KOPT-K1 (cell line): ENCODE measurements around the gene CPSF7.
"Not testable (repeated sequence)": the region's sequence is repeated elsewhere in the genome, so short reads cannot be mapped to it uniquely, and the experiment has no call there.

Experiments
- H3K27ac ChIP-seq: fragments of 200-600 bp; sonication (generic); 2 replicates; pipeline ENCODE4 v1.5.1; 2016; ENCODE audit warnings: antibody characterized with exemption, mild to moderate bottlenecking, low read depth, low read length; ENCODE audit not compliant: poor library complexity, severe bottlenecking
- H3K36me3 ChIP-seq: fragments of 200-600 bp; sonication (generic); 2 replicates; pipeline ENCODE4 v1.5.1; 2017; ENCODE audit warnings: antibody characterized with exemption, mild to moderate bottlenecking, low read length, moderate library complexity; ENCODE audit not compliant: insufficient read depth
- H3K9me3 ChIP-seq: fragments of 200-600 bp; sonication (generic); 2 replicates; pipeline ENCODE4 v1.5.1; 2017; ENCODE audit warnings: antibody characterized with exemption, low read length, mild to moderate bottlenecking; ENCODE audit not compliant: insufficient read depth, poor library complexity, severe bottlenecking

CPSF7 gene

DNA sequence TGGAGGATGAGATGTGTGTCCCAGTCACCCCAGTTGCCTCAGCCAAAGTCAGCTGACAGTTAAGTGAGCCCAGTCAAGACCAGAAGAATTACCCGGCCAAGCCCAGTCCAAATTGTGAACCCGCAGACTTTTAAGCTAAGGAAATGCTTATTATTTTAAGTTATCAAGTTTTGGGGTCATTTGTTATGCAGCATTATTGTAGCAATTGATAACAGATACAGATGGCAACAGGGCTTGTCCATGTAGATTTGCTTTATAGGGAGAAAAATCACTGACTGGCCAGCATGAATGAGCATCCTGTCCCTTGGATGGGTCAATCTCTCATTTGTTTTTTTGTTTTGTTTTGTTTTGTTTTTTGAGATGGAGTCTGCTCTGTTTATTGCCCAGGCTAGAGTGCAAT, 23.1 kb upstream of the CPSF7 start:
- H3K36me3 ChIP-seq, result peaks cover 57% of the 10 kb centered on the region
- H3K9me3 ChIP-seq, result no peaks in the 10 kb centered on the region
- H3K27ac ChIP-seq, result no peak overlapping the region

DNA sequence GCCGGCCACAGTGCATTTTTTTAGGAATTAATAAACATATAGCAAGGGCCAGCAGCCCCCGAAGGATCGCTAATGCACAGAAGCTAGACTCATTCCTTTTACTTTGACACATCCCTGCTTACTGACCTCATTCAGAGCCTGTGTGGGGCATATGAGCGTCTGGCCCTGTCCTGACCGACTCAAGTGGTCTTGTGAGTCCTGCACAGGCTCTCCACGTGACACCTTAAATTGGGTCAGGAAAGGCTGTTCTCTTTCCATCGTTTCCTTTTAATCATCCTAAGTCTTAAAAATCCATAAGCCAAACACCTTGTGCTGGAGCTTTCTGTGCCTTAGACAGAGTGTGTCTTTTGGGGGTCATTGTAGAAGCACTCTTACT, 18.8 kb upstream of the CPSF7 start:
- Histone ChIP-seq H3K36me3 (peaks cover 93% of the 10 kb centered on the region), H3K9me3 (no peaks in the 10 kb centered on the region), H3K27ac (no peak overlapping the region)

DNA sequence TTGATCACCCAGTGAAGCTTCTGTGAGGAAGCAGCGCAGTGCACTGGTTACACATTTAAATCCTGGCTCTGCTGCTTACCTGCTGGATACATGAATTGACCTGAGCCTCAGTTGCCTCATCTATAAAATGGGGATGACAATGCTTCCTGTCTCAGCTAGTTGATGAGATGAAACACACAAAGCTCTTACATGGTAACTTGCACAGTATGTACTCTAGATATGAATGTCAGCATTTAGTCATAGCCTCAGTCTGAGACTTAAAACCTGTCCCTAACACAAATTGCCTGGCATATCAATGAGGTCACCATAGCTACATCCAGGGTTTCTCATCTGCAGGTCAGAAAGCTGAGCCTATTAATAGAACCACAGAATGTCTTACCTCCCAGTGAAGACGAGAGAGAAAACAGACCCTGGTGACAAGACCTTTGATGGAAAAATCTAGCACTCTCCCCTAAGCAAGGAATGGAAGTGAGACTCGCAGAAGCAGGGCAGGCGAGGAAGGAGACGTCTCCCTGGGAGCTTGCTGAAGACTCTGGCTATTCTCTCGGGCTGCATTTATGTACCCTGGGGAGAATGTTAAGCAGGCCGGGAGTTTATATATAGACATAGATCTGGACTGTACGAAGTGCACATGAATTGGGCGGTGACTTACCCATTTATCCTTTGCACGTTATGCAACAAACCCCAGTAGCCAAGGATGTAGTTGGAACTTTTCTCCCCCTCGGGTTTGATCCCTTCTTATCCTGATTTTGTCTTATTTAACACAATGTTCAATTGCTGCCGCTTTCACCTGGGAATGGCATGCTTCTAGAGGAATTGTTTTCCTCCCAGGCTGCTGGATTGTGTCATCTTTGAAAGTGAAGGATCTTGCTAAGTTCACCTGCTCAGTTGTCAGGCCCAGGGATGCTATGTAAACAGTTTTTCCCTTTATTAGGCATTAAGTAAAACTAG, 18.1 kb upstream of the CPSF7 start:
- no peak overlapping the region for H3K27ac ChIP-seq
- no peaks in the 10 kb centered on the region for H3K9me3 ChIP-seq
- peaks cover 94% of the 10 kb centered on the region for H3K36me3 ChIP-seq

DNA sequence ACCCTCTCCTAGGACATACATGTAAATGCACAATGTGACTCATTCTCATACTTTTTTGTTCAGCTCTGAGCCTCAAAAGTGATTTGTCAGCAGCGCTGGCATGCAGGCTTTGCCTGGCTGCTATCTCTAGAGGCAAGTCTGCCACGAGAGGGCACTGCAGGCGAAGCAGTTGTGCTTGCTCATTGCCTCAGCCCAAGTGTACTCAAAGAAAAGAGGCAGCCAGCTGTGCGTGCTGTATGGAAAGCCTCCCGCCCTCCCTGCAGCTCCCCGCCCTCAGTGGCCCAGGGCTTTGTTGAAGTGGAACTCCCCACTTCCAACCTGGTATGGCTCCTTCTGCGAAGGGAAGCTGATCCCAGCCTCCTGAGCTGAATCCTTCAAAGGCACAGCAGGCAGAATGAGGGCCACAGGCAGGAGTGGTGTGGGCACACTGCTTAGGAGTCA, 16.5 kb upstream of the CPSF7 start:
- H3K27ac ChIP-seq, result no peak overlapping the region

DNA sequence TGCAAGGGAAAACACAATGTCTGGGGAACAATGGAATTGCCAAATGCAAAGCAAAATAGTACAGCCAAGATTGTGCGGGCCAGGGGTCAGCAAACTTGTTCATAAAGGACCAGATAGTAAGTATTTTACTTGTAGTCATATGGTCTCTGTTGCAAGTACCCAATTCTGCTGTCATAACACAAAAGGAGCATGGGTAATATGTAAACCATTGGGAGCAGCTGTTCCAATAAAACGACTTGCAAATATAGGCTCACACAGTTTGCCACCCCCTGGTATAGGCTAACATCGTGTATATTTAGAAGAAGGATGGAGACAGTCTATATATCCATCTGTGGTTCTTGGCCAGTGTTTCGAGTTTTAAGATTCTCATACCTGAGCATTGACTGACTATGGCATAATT, 15.7 kb upstream of the CPSF7 start:
- Histone ChIP-seq H3K9me3 (no peaks in the 10 kb centered on the region), H3K27ac (no peak overlapping the region), H3K36me3 (peaks cover 100% of the 10 kb centered on the region)

More for the DNA sequence above, 16.5 kb upstream of the CPSF7 start:
- Histone ChIP-seq H3K36me3 (peaks cover 100% of the 10 kb centered on the region), H3K9me3 (no peaks in the 10 kb centered on the region)

DNA sequence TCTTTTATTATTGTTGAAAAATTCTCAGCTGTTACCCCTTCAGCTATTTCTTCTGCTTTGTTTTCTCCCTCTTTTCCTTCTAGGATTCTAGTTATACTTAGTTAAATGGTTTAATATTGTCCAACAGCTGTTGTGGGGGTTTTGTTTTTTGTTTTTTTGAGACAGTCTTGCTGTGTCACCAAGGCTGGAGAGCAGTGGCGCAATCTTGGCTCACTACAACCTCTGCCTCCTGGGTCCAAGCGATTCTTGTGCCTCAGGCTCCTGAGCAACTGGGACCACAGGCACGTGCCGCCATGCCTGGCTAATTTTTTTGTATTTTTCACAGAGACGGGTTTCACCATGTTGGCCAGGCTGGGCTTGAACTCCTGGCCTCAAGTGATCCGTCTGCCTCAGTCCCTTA, 12.8 kb upstream of the CPSF7 start:
- Histone ChIP-seq H3K9me3 (no peaks in the 10 kb centered on the region), H3K27ac (no peak overlapping the region), H3K36me3 (peaks cover 98% of the 10 kb centered on the region)

DNA sequence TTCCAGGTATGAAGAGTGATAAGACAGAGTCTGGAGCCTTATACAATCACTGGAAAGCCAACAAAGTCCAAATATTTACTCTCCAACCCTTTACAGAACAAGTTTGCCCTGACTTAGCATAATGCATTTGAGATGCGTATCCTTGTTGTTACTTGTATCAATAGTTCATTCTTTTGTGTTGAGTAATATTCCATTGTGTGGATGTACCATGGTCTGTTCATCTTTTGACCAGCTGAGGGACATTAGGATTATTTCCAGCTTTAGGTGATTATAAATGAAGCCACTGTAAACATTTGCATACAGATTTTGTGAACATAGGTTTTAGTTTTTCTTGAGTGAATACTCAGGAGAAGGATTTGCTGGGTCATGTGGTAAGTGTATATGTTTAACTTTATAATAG, 9.8 kb upstream of the CPSF7 start:
- Histone ChIP-seq H3K27ac (no peak overlapping the region), H3K36me3 (peaks cover 84% of the 10 kb centered on the region), H3K9me3 (no peaks in the 10 kb centered on the region)

DNA sequence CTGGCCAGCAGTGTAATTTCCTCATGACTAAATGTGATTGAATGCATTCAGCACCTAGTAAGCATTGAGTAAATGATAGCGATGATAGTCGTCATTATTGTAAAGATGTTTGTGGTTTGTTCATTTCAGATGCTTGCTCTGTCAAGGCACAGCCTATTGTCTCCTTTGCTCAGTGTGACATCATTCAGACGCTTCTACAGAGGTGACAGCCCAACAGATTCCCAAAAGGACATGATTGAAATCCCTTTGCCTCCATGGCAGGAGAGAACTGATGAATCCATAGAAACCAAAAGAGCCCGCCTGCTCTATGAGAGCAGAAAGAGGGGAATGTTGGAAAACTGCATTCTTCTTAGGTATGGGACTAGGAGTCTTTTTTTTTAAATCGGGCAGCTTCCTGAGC, 7.7 kb upstream of the CPSF7 start:
- H3K36me3 ChIP-seq, result peaks cover 77% of the 10 kb centered on the region
- no peak overlapping the region for H3K27ac ChIP-seq

DNA sequence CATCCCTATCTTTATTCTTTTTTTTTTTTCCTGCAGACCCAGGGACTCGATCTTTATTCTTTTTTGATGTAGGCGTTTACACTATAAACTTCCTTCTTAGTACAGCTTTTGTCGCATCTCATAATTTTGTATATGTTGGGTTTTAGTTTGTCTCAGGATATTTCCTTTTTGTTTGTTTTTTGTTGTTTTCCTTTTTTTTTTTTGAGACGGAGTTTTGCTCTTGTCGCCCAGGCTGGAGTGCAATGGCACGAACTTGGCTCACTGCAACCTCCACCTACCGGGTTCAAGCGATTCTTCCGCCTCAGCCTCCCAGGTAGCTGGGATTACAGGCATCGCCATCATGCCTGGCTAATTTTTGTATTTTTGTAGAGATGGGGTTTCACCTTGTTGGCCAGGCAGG, 1.1 kb upstream of the CPSF7 start:
- peaks cover 52% of the 10 kb centered on the region for H3K36me3 ChIP-seq

More for the DNA sequence above, 7.7 kb upstream of the CPSF7 start:
- no peaks in the 10 kb centered on the region for H3K9me3 ChIP-seq

DNA sequence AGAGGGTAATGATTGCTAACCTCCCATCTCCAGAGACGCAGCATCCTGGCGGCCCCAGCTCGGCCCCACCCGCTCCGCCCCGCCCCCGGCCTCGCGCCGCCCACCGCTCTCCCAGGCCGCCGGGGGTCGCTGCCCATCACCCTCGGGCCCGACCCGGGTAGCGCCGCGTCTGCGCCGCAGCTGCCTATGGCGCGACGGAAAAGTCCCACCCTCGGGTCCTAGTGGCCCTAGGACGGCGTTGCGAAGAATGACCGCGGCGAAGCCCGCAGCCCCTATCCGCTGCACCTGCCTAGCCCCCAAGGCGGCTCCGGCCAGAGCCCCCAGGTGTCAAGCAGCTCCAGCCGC, 457 bp downstream of the CPSF7 start:
- Histone ChIP-seq H3K9me3 (no peaks in the 10 kb centered on the region), H3K36me3 (peaks cover 67% of the 10 kb centered on the region), H3K27ac (peak overlapping the region; percentile 92)

More for the DNA sequence above, 1.1 kb upstream of the CPSF7 start:
- peak overlapping the region; percentile 92 for H3K27ac ChIP-seq
- H3K9me3 ChIP-seq, result not testable (repeated sequence)

DNA sequence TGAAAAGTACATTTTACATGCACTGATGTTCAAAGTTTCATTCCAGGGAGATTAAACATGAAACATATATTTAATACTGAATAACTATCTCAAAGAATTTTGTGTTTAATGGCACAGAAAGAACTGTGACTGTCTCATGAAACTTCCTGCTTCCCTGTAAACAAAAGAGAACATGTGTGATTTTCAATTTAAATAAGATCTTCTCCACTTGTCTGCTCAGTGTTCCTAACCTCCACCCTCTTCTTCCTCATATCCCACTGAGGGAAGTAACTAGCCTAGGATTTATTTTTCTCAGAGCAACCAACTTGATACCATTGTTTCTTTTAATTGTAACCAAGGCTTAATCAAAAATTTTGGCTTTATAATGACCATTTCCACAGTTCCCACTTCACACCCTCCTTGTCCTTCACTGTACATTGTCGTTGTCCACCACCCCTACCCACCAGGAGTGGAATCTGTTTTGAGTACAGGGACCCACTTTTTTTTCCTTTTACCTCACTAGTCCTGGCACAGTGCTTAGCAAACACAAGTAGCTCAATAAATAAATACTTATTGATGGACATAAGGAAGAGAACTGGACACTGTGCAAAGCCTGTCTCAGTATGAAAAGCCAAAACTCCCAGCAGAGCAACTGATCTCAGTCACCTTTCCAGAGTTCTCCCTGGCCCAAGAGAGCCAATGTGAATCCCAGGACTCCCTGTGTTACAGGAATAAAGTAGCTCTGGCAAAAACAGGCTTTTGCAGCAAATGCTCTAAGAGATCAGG, 4.2 kb downstream of the CPSF7 start:
- Histone ChIP-seq H3K27ac (no peak overlapping the region), H3K36me3 (peaks cover 85% of the 10 kb centered on the region), H3K9me3 (no peaks in the 10 kb centered on the region)

DNA sequence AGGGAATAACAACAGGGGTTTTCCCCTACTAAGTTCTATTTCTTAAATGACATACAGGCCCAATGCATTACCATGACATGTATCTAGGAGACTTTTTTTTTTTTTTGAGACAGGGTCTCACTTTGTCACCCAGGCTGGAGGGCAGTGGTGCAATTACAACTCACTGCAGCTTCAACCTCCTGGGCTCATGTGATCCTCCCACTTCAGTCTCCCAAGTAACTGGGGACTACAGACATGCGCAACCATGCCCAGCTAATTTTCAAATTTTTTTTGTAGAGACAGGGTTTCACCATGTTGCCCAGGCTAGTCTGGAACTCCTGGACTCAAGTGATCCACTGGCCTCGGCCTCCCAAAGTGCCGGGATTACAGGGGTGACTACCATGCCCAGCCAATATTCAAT, 7.5 kb downstream of the CPSF7 start:
- Histone ChIP-seq H3K36me3 (peaks cover 100% of the 10 kb centered on the region), H3K27ac (no peak overlapping the region), H3K9me3 (no peaks in the 10 kb centered on the region)

DNA sequence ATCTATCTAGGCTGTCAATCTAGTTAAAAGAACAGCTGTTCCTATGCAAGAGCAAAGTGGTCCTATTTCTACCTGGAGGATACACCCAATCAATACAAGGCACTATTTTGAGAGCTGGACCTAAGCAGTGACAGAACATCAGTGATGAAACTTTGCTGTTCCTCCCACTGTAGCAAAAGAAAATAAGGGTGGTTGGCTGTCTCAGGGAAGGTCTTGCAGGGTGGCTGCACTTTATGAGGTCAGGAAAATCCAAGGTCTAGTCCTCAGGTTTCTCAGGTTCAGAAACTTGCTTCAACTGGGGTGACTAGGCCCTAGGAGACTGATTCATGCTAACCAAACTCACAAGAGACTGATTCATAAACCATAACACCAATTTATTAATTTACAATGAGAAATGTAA, 11.6 kb downstream of the CPSF7 start:
- no peak overlapping the region for H3K27ac ChIP-seq
- peaks cover 100% of the 10 kb centered on the region for H3K36me3 ChIP-seq
- H3K9me3 ChIP-seq, result no peaks in the 10 kb centered on the region

DNA sequence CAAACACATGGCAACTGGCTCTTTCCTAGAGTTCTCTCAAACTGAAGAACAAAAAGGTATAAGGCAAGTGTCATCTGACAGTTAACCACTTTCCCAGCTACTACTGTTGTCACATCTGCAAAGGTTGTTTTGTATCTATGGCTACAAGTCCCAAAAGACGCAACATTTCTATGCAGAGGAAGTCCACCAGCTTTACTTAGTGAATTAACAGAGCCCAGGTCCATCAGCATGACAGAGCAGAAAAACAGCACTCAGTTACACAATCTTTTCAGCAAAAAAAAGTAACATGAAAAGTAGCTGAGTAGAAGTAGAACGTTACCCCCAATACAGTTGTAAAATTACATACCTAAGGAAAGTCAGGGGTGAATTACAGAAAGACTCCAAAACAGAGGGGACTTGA, 12.1 kb downstream of the CPSF7 start:
- no peaks in the 10 kb centered on the region for H3K9me3 ChIP-seq
- no peak overlapping the region for H3K27ac ChIP-seq
- peaks cover 100% of the 10 kb centered on the region for H3K36me3 ChIP-seq

DNA sequence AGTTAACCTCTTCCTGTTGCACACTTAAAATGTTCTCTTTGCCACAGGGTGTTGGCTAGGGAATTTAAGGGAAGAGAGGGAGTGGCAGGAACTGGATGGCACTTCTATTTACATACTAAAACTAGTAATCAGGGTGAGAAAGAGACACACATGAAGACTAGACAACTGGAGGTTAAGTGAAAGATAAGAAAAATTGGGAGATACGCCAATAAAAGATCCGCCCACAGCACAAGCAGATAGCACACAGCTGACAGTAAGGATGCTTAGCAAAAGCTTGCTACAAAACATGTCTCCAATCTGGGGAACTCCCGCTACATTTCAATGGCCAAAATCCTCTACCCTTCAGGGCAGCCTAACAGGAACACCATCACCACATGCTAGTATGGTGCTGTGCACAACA, 12.8 kb downstream of the CPSF7 start:
- Histone ChIP-seq H3K36me3 (peaks cover 100% of the 10 kb centered on the region), H3K27ac (no peak overlapping the region), H3K9me3 (no peaks in the 10 kb centered on the region)
